ENCODE data around the gene TOB1.

The TOB1 gene

GRCh38 chr17:50841277-50841948 lies 24.7 kb downstream of the TOB1 start:
- DNase-seq (ENCODE audit: extremely low read depth, insufficient read length): no peak
- no peak for TF ChIP-seq CTCF (IDR thresholded peaks at IDR 0.05; ENCODE audit: insufficient read depth, low read length, poor library complexity, severe bottlenecking)
- Histone ChIP-seq H3K36me3 (ENCODE audit: control insufficient read depth, insufficient read depth, low read length) (no peaks in the 10 kb centered on the region), H3K27me3 (replicated peaks; ENCODE audit: control insufficient read depth, insufficient read depth, low read length) (no peaks in the 10 kb centered on the region), H3K4me3 (replicated peaks; ENCODE audit: low read depth, low read length) (no peak overlapping the region)

GRCh38 chr17:50840311-50840851 lies 25.8 kb downstream of the TOB1 start:
- Histone ChIP-seq H3K27me3 (replicated peaks; ENCODE audit: control insufficient read depth, insufficient read depth, low read length) (no peaks in the 10 kb centered on the region; the same call in 1 of the 2 replicates), H3K4me3 (replicated peaks; ENCODE audit: low read depth, low read length) (no peak overlapping the region), H3K36me3 (ENCODE audit: control insufficient read depth, insufficient read depth, low read length) (no peaks in the 10 kb centered on the region)
- DNase-seq (ENCODE audit: extremely low read depth, insufficient read length): no peak
- TF ChIP-seq CTCF (IDR thresholded peaks at IDR 0.05; ENCODE audit: insufficient read depth, low read length, poor library complexity, severe bottlenecking): no peak

- no peaks in the 10 kb centered on the region; the same call in 1 of the 2 replicates for H3K27me3 ChIP-seq (replicated peaks; ENCODE audit: control insufficient read depth, insufficient read depth, low read length)
- TF ChIP-seq CTCF (IDR thresholded peaks at IDR 0.05; ENCODE audit: insufficient read depth, low read length, poor library complexity, severe bottlenecking): no peak
- H3K36me3 ChIP-seq (ENCODE audit: control insufficient read depth, insufficient read depth, low read length): no peaks in the 10 kb centered on the region
- no peak overlapping the region for H3K4me3 ChIP-seq (replicated peaks; ENCODE audit: low read depth, low read length)
- no peak for DNase-seq (ENCODE audit: extremely low read depth, insufficient read length)
Measured at GRCh38 chr17:50839591-50840310, 26.4 kb downstream of the TOB1 start.

GRCh38 chr17:50837980-50838954 lies 27.9 kb downstream of the TOB1 start:
- no peak overlapping the region for H3K4me3 ChIP-seq (replicated peaks; ENCODE audit: low read depth, low read length)
- DNase-seq (ENCODE audit: extremely low read depth, insufficient read length): no peak

More at GRCh38 chr17:50837980-50838954, 27.9 kb downstream of the TOB1 start:
- no peaks in the 10 kb centered on the region; the same call in 1 of the 2 replicates for H3K27me3 ChIP-seq (replicated peaks; ENCODE audit: control insufficient read depth, insufficient read depth, low read length)
- TF ChIP-seq CTCF (IDR thresholded peaks at IDR 0.05; ENCODE audit: insufficient read depth, low read length, poor library complexity, severe bottlenecking): no peak
- H3K36me3 ChIP-seq (ENCODE audit: control insufficient read depth, insufficient read depth, low read length): no peaks in the 10 kb centered on the region
